ENCODE measurements around the gene DNER.
"Not testable (repeated sequence)": the region's sequence is repeated elsewhere in the genome, so short reads cannot be mapped to it uniquely, and the experiment has no call there.

DNER gene

DNA sequence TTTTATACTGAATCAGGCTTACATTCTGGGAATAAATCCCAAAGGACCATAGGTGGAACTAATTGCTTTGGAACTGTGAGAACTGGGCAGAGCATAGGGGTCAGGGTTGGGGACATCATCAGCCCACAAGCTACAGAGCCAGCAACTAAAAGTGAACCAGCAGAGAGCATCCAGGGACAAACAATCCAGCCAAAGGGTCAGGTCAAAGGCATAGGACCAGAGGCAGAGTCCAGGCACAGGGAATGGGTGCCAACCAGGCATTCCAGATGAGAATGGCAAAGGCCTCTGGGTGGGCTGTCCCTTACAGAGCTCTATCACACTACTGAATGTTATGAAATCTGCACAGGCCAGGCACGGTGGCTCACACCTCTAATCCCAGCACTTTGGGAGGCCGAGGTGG lies 12.3 kb upstream of the DNER start:
- Histone ChIP-seq H3K4me1 (ENCODE audit: insufficient read depth, poor library complexity, severe bottlenecking) (no peaks in the 10 kb centered on the region), H3K9me3 (ENCODE audit: severe bottlenecking) (no peaks in the 10 kb centered on the region), H3K4me3 (ENCODE audit: severe bottlenecking) (no peak overlapping the region), H3K27ac (ENCODE audit: poor library complexity, severe bottlenecking) (no peak overlapping the region), H3K36me3 (ENCODE audit: low read depth) (no peaks in the 10 kb centered on the region), H3K27me3 (ENCODE audit: insufficient read depth, poor library complexity, severe bottlenecking) (no peaks in the 10 kb centered on the region)
- no peak for ATAC-seq (ENCODE audit: low read depth)
- TF ChIP-seq, protein P1, sequence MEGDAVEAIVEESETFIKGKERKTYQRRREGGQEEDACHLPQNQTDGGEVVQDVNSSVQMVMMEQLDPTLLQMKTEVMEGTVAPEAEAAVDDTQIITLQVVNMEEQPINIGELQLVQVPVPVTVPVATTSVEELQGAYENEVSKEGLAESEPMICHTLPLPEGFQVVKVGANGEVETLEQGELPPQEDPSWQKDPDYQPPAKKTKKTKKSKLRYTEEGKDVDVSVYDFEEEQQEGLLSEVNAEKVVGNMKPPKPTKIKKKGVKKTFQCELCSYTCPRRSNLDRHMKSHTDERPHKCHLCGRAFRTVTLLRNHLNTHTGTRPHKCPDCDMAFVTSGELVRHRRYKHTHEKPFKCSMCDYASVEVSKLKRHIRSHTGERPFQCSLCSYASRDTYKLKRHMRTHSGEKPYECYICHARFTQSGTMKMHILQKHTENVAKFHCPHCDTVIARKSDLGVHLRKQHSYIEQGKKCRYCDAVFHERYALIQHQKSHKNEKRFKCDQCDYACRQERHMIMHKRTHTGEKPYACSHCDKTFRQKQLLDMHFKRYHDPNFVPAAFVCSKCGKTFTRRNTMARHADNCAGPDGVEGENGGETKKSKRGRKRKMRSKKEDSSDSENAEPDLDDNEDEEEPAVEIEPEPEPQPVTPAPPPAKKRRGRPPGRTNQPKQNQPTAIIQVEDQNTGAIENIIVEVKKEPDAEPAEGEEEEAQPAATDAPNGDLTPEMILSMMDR (IDR thresholded peaks at IDR 0.05; ENCODE audit: poor library complexity, severe bottlenecking) = no peak
- no peak for DNase-seq (ENCODE audit: low spot score)

DNA sequence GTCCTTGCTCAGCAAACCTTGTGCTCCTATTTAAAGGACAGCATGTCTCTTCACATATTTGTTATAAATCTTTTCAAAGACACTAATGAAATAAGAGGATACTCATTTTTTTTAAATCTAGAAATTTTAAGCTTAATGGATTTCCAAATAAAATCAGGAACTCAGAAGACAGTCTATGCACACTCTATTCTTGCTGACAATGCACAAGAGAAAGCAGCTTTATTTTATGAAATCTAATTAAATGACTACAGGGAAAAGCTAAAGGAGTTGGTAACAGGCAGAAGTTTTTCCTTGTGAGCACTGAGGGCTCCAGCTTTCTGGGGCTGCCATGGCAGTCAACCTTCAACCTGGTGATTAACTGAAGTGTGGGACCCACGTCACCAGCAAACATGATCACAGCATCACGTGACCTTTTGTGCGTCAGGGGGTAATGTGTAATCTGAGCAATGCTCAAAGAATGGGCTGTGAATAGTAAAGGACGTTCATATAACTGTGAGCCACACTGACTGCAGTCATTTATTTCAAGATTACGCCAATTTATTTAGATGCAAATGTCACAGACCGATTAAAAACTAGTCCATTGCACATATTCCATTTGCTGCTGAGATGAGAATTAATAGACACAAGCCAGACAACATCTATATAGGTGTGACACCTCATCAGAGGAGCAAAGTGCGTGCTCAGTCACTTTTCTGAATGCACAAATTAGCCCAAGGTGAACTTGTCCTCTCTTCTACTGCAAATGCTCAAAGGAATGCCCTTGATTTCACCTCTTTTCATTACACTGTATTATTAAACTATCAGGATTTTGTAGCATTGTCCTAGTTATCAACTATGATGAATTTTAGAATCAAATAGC lies 11.6 kb upstream of the DNER start:
- Histone ChIP-seq H3K4me3 (ENCODE audit: severe bottlenecking) (no peak overlapping the region), H3K9me3 (ENCODE audit: severe bottlenecking) (no peaks in the 10 kb centered on the region), H3K36me3 (ENCODE audit: low read depth) (no peaks in the 10 kb centered on the region), H3K27me3 (ENCODE audit: insufficient read depth, poor library complexity, severe bottlenecking) (no peaks in the 10 kb centered on the region), H3K4me1 (ENCODE audit: insufficient read depth, poor library complexity, severe bottlenecking) (no peaks in the 10 kb centered on the region), H3K27ac (ENCODE audit: poor library complexity, severe bottlenecking) (no peak overlapping the region)
- TF ChIP-seq, protein P1 (IDR thresholded peaks at IDR 0.05; ENCODE audit: poor library complexity, severe bottlenecking) = no peak
- ATAC-seq (ENCODE audit: low read depth) (peak; percentile 84), DNase-seq (ENCODE audit: low spot score) (no peak)

DNA sequence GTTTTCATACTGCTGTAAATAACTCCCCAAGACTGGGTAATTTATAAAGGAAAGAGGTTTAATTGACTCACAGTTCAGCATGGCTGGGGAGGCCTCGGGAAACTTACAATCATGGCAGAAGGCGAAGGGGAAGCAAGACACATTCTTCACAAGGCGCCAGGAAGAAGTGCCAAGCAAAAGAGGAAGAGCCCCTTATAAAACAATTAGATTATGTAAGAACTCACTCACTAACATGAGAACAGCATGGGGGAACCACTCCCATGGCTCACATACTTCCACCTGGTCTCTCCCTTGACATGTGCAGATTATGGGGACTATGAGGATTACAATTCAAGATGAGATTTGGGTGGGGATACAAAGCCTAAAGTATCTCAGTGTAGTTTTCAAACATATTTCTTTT lies 8.8 kb upstream of the DNER start:
- H3K4me3 ChIP-seq (ENCODE audit: severe bottlenecking); H3K9me3 ChIP-seq (ENCODE audit: severe bottlenecking); H3K27ac ChIP-seq (ENCODE audit: poor library complexity, severe bottlenecking); ATAC-seq (ENCODE audit: low read depth); H3K36me3 ChIP-seq (ENCODE audit: low read depth); H3K4me1 ChIP-seq (ENCODE audit: insufficient read depth, poor library complexity, severe bottlenecking); DNase-seq (ENCODE audit: low spot score); H3K27me3 ChIP-seq (ENCODE audit: insufficient read depth, poor library complexity, severe bottlenecking): not testable (repeated sequence)

DNA sequence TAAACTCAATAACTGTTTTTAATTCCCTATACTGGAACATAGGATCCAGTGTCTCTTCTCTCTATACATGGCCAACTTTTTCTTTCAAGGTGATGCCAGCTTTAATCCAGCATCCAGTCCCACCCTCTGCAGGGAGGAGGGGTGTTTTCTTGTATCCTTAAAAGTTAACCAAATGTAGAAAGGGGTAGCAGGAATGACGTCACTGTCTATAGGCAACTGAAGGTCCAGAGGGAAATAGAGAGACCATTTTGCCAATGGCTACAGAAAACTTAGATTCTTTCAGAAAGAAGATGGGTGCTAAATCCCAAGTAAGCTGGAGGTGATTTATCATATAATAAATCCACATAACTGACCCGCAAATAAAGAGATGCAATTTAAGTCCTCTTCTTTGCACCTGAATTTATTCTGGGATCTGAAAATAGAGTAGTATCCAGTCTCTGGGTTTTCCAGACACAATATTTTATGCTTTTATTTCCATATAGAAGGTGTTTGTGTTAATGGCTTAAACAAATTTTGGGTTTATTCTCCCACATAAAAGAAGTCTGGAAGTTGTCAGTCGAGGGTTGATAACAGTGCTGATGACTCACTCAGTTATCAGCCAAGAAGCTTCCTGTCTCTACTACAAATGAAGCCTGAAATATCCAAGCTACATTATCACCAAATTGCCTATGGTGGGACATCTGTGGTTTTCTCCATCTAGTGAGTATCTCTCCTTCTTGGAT lies 5.7 kb upstream of the DNER start:
- Histone ChIP-seq H3K4me3 (ENCODE audit: severe bottlenecking) (no peak overlapping the region), H3K36me3 (ENCODE audit: low read depth) (no peaks in the 10 kb centered on the region), H3K4me1 (ENCODE audit: insufficient read depth, poor library complexity, severe bottlenecking) (no peaks in the 10 kb centered on the region), H3K9me3 (ENCODE audit: severe bottlenecking) (no peaks in the 10 kb centered on the region), H3K27me3 (ENCODE audit: insufficient read depth, poor library complexity, severe bottlenecking) (peaks cover 4% of the 10 kb centered on the region), H3K27ac (ENCODE audit: poor library complexity, severe bottlenecking) (no peak overlapping the region)
- ATAC-seq (ENCODE audit: low read depth) (no peak), DNase-seq (ENCODE audit: low spot score) (no peak)
- TF ChIP-seq, protein P1 (IDR thresholded peaks at IDR 0.05; ENCODE audit: poor library complexity, severe bottlenecking) = no peak

DNA sequence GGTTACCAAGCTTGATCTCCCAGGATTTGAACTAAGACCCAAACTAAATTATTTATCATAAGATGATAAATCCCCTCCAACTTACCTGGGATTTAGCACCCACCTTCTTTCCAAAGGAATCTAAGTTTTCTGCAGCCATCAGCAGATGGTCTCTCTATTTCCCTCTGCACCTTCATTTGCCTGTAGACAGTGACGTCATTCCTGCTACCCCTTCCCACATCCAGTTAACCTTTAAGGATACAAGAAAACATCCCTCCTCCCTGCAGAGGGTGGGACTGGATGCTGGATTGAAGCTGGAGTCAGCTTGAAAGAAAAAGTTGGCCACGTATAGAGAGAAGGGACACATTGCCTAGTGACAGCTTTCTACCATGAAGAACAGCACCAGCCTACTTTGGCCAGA lies 3.7 kb upstream of the DNER start:
- DNase-seq (ENCODE audit: low spot score) = no peak
- H3K27me3 ChIP-seq (ENCODE audit: insufficient read depth, poor library complexity, severe bottlenecking) = peaks cover 17% of the 10 kb centered on the region
- no peak overlapping the region for H3K27ac ChIP-seq (ENCODE audit: poor library complexity, severe bottlenecking)
- TF ChIP-seq, protein P1 (IDR thresholded peaks at IDR 0.05; ENCODE audit: poor library complexity, severe bottlenecking) = no peak
- no peaks in the 10 kb centered on the region for H3K9me3 ChIP-seq (ENCODE audit: severe bottlenecking)
- H3K36me3 ChIP-seq (ENCODE audit: low read depth) = no peaks in the 10 kb centered on the region
- no peak for ATAC-seq (ENCODE audit: low read depth)
- H3K4me1 ChIP-seq (ENCODE audit: insufficient read depth, poor library complexity, severe bottlenecking) = no peaks in the 10 kb centered on the region
- H3K4me3 ChIP-seq (ENCODE audit: severe bottlenecking) = no peak overlapping the region

Measured in RWPE2 (cell line).